Fibroblast of lung (primary cell): Measurements from ENCODE around the gene FILIP1L. TPM values are rescaled to one million over a fixed set of nuclear protein-coding genes. Genes with fewer than 3 reads are reported as not detected.
A peak's percentile ranks its signal among the peaks of the same experiment; 100 is the strongest.

ENCODE experiments used
- DNase-seq, 2 donors: peaks; one replicate each; pipeline versions ENCODE4 v3.0.0 to v3.0.0-alpha.2; 2010; ENCODE audit warnings: low read depth in 2 of 2
- H2AFZ ChIP-seq: 2 replicates; pipeline ENCODE4 v1.5.1; 2012; ENCODE audit warnings: low read length, control low read depth, inconsistent platforms
- H3K27ac ChIP-seq: 2 replicates; pipeline ENCODE4 v1.5.1; 2011; ENCODE audit warnings: low read length, control low read depth; ENCODE audit not compliant: insufficient read depth
- H3K27me3 ChIP-seq: 2 replicates; pipeline ENCODE4 v1.5.1; 2011; ENCODE audit warnings: mild to moderate bottlenecking, low read length; ENCODE audit not compliant: control insufficient read depth, insufficient read depth
- H3K36me3 ChIP-seq: 2 replicates; pipeline ENCODE4 v1.5.1; 2011; ENCODE audit warnings: low read length; ENCODE audit not compliant: control insufficient read depth, insufficient read depth
- H3K4me1 ChIP-seq: 2 replicates; pipeline ENCODE4 v1.5.1; 2011; ENCODE audit warnings: low read length; ENCODE audit not compliant: control insufficient read depth, insufficient read depth; ENCODE audit errors: extremely low read depth
- H3K4me2 ChIP-seq: 2 replicates; pipeline ENCODE4 v1.5.1; 2011; ENCODE audit warnings: low read length, control low read depth; ENCODE audit not compliant: insufficient read depth; ENCODE audit errors: extremely low read depth
- H3K4me3 ChIP-seq, 4 experiments: fragments of 200-600 bp in 1 of 4; sonication (generic) in 1 of 4; replicated peaks in 1 of 4; 2 replicates each; pipeline ENCODE4 v1.5.1; 2011 to 2016; ENCODE audit warnings: low read length in 4 of 4, low read depth in 3 of 4, mild to moderate bottlenecking in 3 of 4, control low read depth in 2 of 4, inconsistent platforms in 1 of 4, mixed read lengths in 1 of 4; ENCODE audit not compliant: insufficient read depth in 1 of 4; ENCODE audit errors: control extremely low read depth in 1 of 4
- H3K79me2 ChIP-seq: 2 replicates; pipeline ENCODE4 v1.5.1; 2012; ENCODE audit warnings: mild to moderate bottlenecking, low read length, inconsistent platforms; ENCODE audit not compliant: control insufficient read depth, insufficient read depth
- H3K9ac ChIP-seq: 2 replicates; pipeline ENCODE4 v1.5.1; 2011; ENCODE audit warnings: mild to moderate bottlenecking, low read length, control low read depth; ENCODE audit not compliant: insufficient read depth
- H3K9me3 ChIP-seq: 2 replicates; pipeline ENCODE4 v1.5.1; 2012; ENCODE audit warnings: low read depth, low read length; ENCODE audit not compliant: control insufficient read depth, insufficient read depth
- H4K20me1 ChIP-seq: 2 replicates; pipeline ENCODE4 v1.5.1; 2011; ENCODE audit warnings: low read length; ENCODE audit not compliant: control insufficient read depth, insufficient read depth; ENCODE audit errors: extremely low read depth
- EZH2 ChIP-seq: IDR thresholded peaks from 2 replicates; pipeline ENCODE4 v1.5.1; 2012; ENCODE audit warnings: low read length, control low read depth, mild to moderate bottlenecking; ENCODE audit errors: missing control alignments
- polyA plus RNA-seq, 2 donors: library from polyadenylated mRNA; depleted of rRNA in 1 of 2; stranded (reverse) in 1 of 2; unstranded in 1 of 2; fragments of >200 nt; gene quantifications; 2 replicates each; pipeline ENCODE4 v1.2.1, GENCODE V29; 2011 to 2012; ENCODE audit warnings: missing spikeins in 1 of 2
- total RNA-seq: library from RNA; depleted of rRNA; stranded (reverse); fragments of >200 nt; gene quantifications from 2 replicates; pipeline ENCODE4 v1.2.1, GENCODE V29; 2014
- TF ChIP-seq, protein P1 (sequence below), 2 donors: IDR thresholded peaks in 1 of 2; conservative IDR thresholded peaks in 1 of 2; 1 replicate in 1 of 2; 2 replicates in 1 of 2; pipeline ENCODE4 v1.5.1; 2011 to 2012; ENCODE audit warnings: low read length in 2 of 2, control low read depth in 1 of 2, inconsistent platforms in 1 of 2, low read depth in 1 of 2, mild to moderate bottlenecking in 1 of 2

FILIP1L gene
- total and polyA plus RNA-seq, 2 donors (not counting 1 experiment from before 2014, with no cell fraction given), result 92.8 to 126 TPM

DNA sequence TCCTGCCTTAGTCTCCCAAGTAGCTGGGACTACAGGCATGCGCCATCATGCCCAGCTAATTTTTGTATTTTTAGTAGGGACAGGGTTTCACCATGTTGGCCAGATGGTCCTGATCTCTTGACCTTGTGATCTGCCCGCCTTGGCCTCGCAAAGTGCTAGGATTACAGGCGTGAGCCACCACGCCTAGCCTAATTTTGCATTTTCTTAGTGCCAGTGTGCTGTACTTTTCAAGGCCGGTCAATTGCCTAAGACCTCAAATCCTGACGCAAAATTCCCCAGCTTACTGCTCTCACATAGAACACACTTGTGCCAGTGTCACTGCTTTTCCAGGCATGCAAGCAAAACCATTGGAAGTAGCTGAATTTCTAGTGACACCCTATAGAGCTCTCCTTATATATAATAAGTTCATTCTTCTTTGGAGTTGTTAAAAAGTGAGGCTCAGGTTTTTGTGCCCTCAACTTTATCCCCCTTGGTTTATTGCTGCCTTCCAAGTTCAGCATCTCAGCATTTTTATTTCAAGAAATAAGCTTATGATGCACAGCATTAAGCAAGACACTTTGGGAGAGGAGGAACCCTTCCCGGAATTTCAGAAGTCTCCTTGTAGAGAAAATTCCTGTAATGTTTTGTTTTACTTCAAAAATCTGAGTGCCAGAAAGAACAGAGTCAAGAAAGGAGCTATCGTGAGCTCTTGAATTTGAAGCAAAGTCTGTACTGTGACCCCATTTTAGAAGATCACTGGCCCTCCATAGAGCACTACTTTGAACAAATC lies 93.2 kb downstream of the FILIP1L start:
- H4K20me1 ChIP-seq, result no peaks in the 10 kb centered on the region
- no peaks in the 10 kb centered on the region for H3K4me1 ChIP-seq
- H3K4me3 ChIP-seq, result no peak overlapping the region
- H3K79me2 ChIP-seq, result no peaks in the 10 kb centered on the region
- TF ChIP-seq EZH2, result no peak
- TF ChIP-seq, protein P1, sequence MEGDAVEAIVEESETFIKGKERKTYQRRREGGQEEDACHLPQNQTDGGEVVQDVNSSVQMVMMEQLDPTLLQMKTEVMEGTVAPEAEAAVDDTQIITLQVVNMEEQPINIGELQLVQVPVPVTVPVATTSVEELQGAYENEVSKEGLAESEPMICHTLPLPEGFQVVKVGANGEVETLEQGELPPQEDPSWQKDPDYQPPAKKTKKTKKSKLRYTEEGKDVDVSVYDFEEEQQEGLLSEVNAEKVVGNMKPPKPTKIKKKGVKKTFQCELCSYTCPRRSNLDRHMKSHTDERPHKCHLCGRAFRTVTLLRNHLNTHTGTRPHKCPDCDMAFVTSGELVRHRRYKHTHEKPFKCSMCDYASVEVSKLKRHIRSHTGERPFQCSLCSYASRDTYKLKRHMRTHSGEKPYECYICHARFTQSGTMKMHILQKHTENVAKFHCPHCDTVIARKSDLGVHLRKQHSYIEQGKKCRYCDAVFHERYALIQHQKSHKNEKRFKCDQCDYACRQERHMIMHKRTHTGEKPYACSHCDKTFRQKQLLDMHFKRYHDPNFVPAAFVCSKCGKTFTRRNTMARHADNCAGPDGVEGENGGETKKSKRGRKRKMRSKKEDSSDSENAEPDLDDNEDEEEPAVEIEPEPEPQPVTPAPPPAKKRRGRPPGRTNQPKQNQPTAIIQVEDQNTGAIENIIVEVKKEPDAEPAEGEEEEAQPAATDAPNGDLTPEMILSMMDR (conservative IDR thresholded peaks at IDR 0.05 in 1 of 2, IDR thresholded peaks at IDR 0.05 in 1 of 2; ENCODE audit: low read depth in 1 of 2, low read length in 2 of 2), result no peak
- no peaks in the 10 kb centered on the region for H3K36me3 ChIP-seq
- no peak overlapping the region for H2AFZ ChIP-seq
- no peaks in the 10 kb centered on the region for H3K9me3 ChIP-seq
- H3K9ac ChIP-seq, result no peak overlapping the region
- no peaks in the 10 kb centered on the region for H3K27me3 ChIP-seq
- DNase-seq, result peak in 1 of 2 donors; percentile 53
- H3K27ac ChIP-seq, result no peak overlapping the region
- no peak overlapping the region for H3K4me2 ChIP-seq

DNA sequence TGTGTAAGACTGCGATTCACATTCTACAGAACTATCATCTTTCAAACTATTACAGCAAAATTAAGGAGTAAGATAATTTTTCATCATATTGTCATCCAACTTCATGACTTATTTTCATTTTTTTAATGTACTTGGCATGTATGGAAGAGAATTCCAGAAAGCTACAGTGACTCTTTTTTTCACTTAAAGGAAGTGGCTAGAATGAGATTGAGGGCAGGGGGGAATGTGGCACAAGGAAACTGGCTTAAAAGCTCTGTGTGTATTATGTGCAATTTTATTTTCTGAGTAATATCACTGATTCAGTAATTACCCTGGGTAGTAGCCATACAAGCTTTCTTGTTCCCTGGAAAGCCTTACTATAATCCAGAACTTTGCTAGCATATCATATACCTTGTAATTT lies 94.6 kb downstream of the FILIP1L start:
- no peaks in the 10 kb centered on the region for H3K9me3 ChIP-seq
- TF ChIP-seq EZH2, result no peak
- TF ChIP-seq, protein P1 (conservative IDR thresholded peaks at IDR 0.05 in 1 of 2, IDR thresholded peaks at IDR 0.05 in 1 of 2; ENCODE audit: low read depth in 1 of 2, low read length in 2 of 2), result no peak
- H3K4me3 ChIP-seq, result no peak overlapping the region
- H4K20me1 ChIP-seq, result no peaks in the 10 kb centered on the region
- H3K4me2 ChIP-seq, result no peak overlapping the region
- DNase-seq, result no peak
- H3K79me2 ChIP-seq, result no peaks in the 10 kb centered on the region
- H3K27ac ChIP-seq, result no peak overlapping the region
- no peaks in the 10 kb centered on the region for H3K36me3 ChIP-seq
- H3K27me3 ChIP-seq, result no peaks in the 10 kb centered on the region
- no peak overlapping the region for H2AFZ ChIP-seq
- no peak overlapping the region for H3K9ac ChIP-seq
- H3K4me1 ChIP-seq, result no peaks in the 10 kb centered on the region

DNA sequence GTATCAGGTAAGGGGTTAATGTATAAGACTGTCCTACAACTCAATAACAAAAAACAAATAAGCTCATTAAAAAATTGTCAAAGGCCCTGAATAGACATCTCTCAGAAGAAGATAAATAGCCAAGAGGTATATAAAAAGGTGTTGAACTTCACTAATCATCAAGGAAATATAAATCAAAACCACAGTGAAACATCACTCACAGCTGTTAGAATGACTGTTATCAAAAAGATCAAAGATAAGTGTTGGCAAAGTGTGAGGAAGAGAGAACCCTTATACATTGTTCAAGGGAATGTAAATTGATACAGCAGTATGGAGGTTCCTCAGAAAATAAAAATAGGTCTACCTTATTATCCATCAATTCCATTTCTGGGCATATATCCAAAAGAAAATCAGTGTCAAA lies 95.5 kb downstream of the FILIP1L start:
- H3K27me3 ChIP-seq, result no peaks in the 10 kb centered on the region
- no peak overlapping the region for H3K27ac ChIP-seq
- H3K9me3 ChIP-seq, result no peaks in the 10 kb centered on the region
- no peaks in the 10 kb centered on the region for H4K20me1 ChIP-seq
- H3K4me1 ChIP-seq, result no peaks in the 10 kb centered on the region
- H3K79me2 ChIP-seq, result no peaks in the 10 kb centered on the region
- TF ChIP-seq, protein P1 (conservative IDR thresholded peaks at IDR 0.05 in 1 of 2, IDR thresholded peaks at IDR 0.05 in 1 of 2; ENCODE audit: low read depth in 1 of 2, low read length in 2 of 2), result no peak
- no peak for TF ChIP-seq EZH2
- no peak overlapping the region for H3K4me2 ChIP-seq
- no peak overlapping the region for H3K4me3 ChIP-seq
- H2AFZ ChIP-seq, result no peak overlapping the region
- no peaks in the 10 kb centered on the region for H3K36me3 ChIP-seq
- DNase-seq, result no peak
- H3K9ac ChIP-seq, result no peak overlapping the region
